Psoas muscle (tissue), 8 donors: Measurements from ENCODE around the gene LRRC8D. TPM values are rescaled to one million over a fixed set of nuclear protein-coding genes. Genes with fewer than 3 reads are reported as not detected.
A peak's percentile ranks its signal among the peaks of the same experiment; 100 is the strongest.

ENCODE experiments used
- ATAC-seq, 4 donors: fragments of 200-7000 bp; cut with Tn5 transposase; one replicate each; pipeline ENCODE4 v1.9.1; 2020; ENCODE audit warnings: moderate library complexity in 3 of 4, mild to moderate bottlenecking in 2 of 4
- DNase-seq, 2 donors: peaks; one replicate each; pipeline ENCODE4 v3.0.0-alpha.2; 2020
- H3K27ac ChIP-seq: fragments of 200-600 bp; one replicate; pipeline ENCODE4 v1.8.0; 2022
- H3K27me3 ChIP-seq, 3 donors: fragments of 200-600 bp in 1 of 3; one replicate each; pipeline versions ENCODE4 v1.6.1 to v1.8.0; 2013 to 2022; ENCODE audit warnings: low read length in 2 of 3, mild to moderate bottlenecking in 2 of 3, moderate library complexity in 1 of 3; ENCODE audit not compliant: insufficient read depth in 3 of 3
- H3K36me3 ChIP-seq, 2 donors: fragments of 200-600 bp in 1 of 2; one replicate each; pipeline versions ENCODE4 v1.6.1 to v1.8.0; 2013 to 2022; ENCODE audit warnings: low read depth in 1 of 2, mild to moderate bottlenecking in 1 of 2, moderate library complexity in 1 of 2; ENCODE audit not compliant: insufficient read depth in 1 of 2
- H3K4me1 ChIP-seq: fragments of 200-600 bp; one replicate; pipeline ENCODE4 v1.8.0; 2022
- H3K4me3 ChIP-seq: fragments of 200-600 bp; one replicate; pipeline ENCODE4 v1.8.0; 2022; ENCODE audit warnings: mild to moderate bottlenecking
- H3K9me3 ChIP-seq: fragments of 200-600 bp; one replicate; pipeline ENCODE4 v1.8.0; 2022
- WGBS, 3 donors: extraction: QIAGEN DNeasy Blood & Tissue Kit; methylation state at CpG; one replicate each; pipeline versions ENCODE4 v1.1.6 to v1.1.7; 2013; 5-methylcytosine and 5-hydroxymethylcytosine counted together
- intact Hi-C, 2 donors: fragments of 100-400 bp; cut with DNase I; formaldehyde crosslinking; loops; one replicate each; pipeline versions ENCODE4 v1.11.0 to v1.14.2; 2022
- polyA plus RNA-seq, 3 donors: library from polyadenylated mRNA; stranded (reverse); fragments of 200-250 nt; gene quantifications; one replicate each; pipeline ENCODE4 v1.2.3, GENCODE V29; 2013
- total RNA-seq, 4 donors: library from RNA; stranded (reverse); fragmentation: NEBNext Ultra II Directional in 2 of 4; extraction: Animal tissue kit (Norgen Biotek cat#: 25700) in 2 of 4; gene quantifications; one replicate each; pipeline versions ENCODE4 v1.2.1 to v1.2.4, GENCODE V29; 2021 to 2023
- TF ChIP-seq, protein P1 (sequence below): fragments of 200-600 bp; IDR thresholded peaks from one replicate; pipeline ENCODE4 v1.8.0; 2022; ENCODE audit warnings: antibody characterized with exemption
- donor health status: healthy with polysubstance abuse.
- donor health status: DM: no; HTN: no; CAD: no; lungs with moderate emphysema.
- donor health status: Bipolar disorder and iron deficiency.
- donor health status: healthy.
- donor health status: DM: yes; HTN: yes; CAD: no.
- donor health status: DM: no; HTN: no; CAD: no.
- donor health status: DM: no; HTN: no; CAD: no.
- donor health status: DM: yes; HTN: yes; CAD: no.

LRRC8D gene
- total and polyA plus RNA-seq, 7 donors = 3.5 to 7.1 (median 5.6) TPM

GRCh38 chr1:89927478-89927877, 106.6 kb downstream of the LRRC8D start:
- H3K27ac ChIP-seq = no peak overlapping the region
- intact Hi-C loops = no loop called here
- TF ChIP-seq, protein P1, sequence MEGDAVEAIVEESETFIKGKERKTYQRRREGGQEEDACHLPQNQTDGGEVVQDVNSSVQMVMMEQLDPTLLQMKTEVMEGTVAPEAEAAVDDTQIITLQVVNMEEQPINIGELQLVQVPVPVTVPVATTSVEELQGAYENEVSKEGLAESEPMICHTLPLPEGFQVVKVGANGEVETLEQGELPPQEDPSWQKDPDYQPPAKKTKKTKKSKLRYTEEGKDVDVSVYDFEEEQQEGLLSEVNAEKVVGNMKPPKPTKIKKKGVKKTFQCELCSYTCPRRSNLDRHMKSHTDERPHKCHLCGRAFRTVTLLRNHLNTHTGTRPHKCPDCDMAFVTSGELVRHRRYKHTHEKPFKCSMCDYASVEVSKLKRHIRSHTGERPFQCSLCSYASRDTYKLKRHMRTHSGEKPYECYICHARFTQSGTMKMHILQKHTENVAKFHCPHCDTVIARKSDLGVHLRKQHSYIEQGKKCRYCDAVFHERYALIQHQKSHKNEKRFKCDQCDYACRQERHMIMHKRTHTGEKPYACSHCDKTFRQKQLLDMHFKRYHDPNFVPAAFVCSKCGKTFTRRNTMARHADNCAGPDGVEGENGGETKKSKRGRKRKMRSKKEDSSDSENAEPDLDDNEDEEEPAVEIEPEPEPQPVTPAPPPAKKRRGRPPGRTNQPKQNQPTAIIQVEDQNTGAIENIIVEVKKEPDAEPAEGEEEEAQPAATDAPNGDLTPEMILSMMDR = no peak
- ATAC-seq = no peak
- DNase-seq = no peak
- no peaks in the 10 kb centered on the region for H3K36me3 ChIP-seq
- no peaks in the 10 kb centered on the region for H3K27me3 ChIP-seq
- peaks cover 5% of the 10 kb centered on the region for H3K4me1 ChIP-seq
- H3K9me3 ChIP-seq = peaks cover 6% of the 10 kb centered on the region
- 79 to 87% (median 81%) methylated on average over 1 of the region's 1 CpG for WGBS, 3 donors
- no peak overlapping the region for H3K4me3 ChIP-seq

- WGBS, 3 donors = 87 to 100% (median 97%) methylated on average over 2 of the region's 2 CpGs
- DNase-seq (no peak), ATAC-seq (no peak)
- Histone ChIP-seq H3K9me3 (peaks cover 2% of the 10 kb centered on the region), H3K4me3 (no peak overlapping the region), H3K27me3 (no peaks in the 10 kb centered on the region), H3K27ac (no peak overlapping the region), H3K36me3 (peaks cover 0 to 5% of the 10 kb centered on the region in 2 donors), H3K4me1 (peaks cover 5% of the 10 kb centered on the region)
- intact Hi-C loops = no loop called here
- TF ChIP-seq, protein P1 = no peak
These were observed 107.7 kb downstream of the LRRC8D start for GRCh38 chr1:89928506-89928905.

DNA sequence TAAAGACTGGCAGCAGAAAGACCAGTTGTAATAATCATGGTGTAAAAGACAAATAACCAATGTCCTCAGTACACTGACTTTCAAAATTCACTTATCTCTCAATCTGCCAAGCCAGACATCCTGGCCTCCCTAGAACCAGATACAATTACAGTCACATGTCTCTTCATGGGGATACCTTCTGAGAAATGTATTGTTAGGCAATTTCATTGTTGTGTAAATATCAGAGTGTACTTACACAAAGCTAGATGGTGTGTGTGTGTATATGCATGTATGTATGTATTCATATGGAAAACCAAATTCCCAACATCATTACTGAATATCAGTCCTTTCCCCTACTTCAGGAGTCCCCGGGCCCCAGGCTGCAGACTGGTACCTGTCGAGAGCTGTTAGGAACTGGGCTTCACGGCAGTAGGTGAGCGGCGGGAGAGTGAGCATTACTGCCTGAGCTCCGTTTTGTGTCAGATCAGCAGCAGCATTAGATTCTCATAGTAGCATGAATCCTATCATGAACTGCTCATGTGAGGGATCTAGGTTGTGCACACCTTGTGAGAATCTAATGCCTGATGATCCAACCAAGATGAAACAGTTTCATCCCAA, 108.7 kb downstream of the LRRC8D start:
- Histone ChIP-seq H3K27me3 (no peaks in the 10 kb centered on the region), H3K27ac (no peak overlapping the region), H3K4me1 (peaks cover 5% of the 10 kb centered on the region), H3K4me3 (no peak overlapping the region), H3K9me3 (no peaks in the 10 kb centered on the region), H3K36me3 (peaks cover 0 to 16% of the 10 kb centered on the region in 2 donors)
- intact Hi-C loops = no loop called here
- ATAC-seq (peak in 1 of 4 donors; percentile 51), DNase-seq (no peak)
- TF ChIP-seq, protein P1 = no peak
- WGBS, 3 donors = 94 to 97% (median 97%) methylated on average over 6 of the region's 6 CpGs

GRCh38 chr1:89930579-89930978, 109.7 kb downstream of the LRRC8D start:
- intact Hi-C loops = no loop called here
- peaks cover 5% of the 10 kb centered on the region for H3K4me1 ChIP-seq
- DNase-seq = no peak
- H3K27ac ChIP-seq = no peak overlapping the region
- H3K4me3 ChIP-seq = no peak overlapping the region
- TF ChIP-seq, protein P1 = no peak
- 91 to 96% (median 92%) methylated on average over 2 of the region's 2 CpGs for WGBS, 3 donors
- no peak for ATAC-seq
- H3K9me3 ChIP-seq = no peaks in the 10 kb centered on the region
- H3K27me3 ChIP-seq = no peaks in the 10 kb centered on the region
- H3K36me3 ChIP-seq = peaks cover 0 to 22% of the 10 kb centered on the region in 2 donors

GRCh38 chr1:89931964-89932363, 111.1 kb downstream of the LRRC8D start:
- 76 to 83% (median 83%) methylated on average over 4 of the region's 4 CpGs for WGBS, 3 donors
- H3K36me3 ChIP-seq = peaks cover 0 to 22% of the 10 kb centered on the region in 2 donors

More at GRCh38 chr1:89931964-89932363, 111.1 kb downstream of the LRRC8D start:
- intact Hi-C loops = no loop called here
- no peak for DNase-seq
- no peaks in the 10 kb centered on the region for H3K27me3 ChIP-seq
- no peak overlapping the region for H3K27ac ChIP-seq
- no peaks in the 10 kb centered on the region for H3K9me3 ChIP-seq
- H3K4me1 ChIP-seq = peaks cover 1% of the 10 kb centered on the region
- ATAC-seq = no peak
- TF ChIP-seq, protein P1 = no peak
- no peak overlapping the region for H3K4me3 ChIP-seq
